GM18498 (cell line): ENCODE data around the gene GPSM1.

Source experiments
- ATAC-seq: cut with Tn5 transposase; IDR thresholded peaks from one replicate; pipeline ENCODE4 v1.9.1; 2021; ENCODE audit warnings: mild to moderate bottlenecking, moderate library complexity; ENCODE audit not compliant: unreplicated experiment

Gene GPSM1

GRCh38 chr9:136407911-136408310 lies 80.6 kb downstream of the GPSM1 start:
- no peak for ATAC-seq
